Vagina (tissue), 2 donors: ENCODE measurements around the gene RAB8B.

ENCODE experiments used
- POLR2A ChIP-seq, 2 donors: fragments of 450-650 bp; IDR thresholded peaks; one replicate each; pipeline ENCODE4 v1.6.1; 2017; ENCODE audit warnings: antibody characterized with exemption in 2 of 2, mild to moderate bottlenecking in 2 of 2, moderate library complexity in 2 of 2
- POLR2AphosphoS5 ChIP-seq, 2 donors: sonication (generic); formaldehyde crosslinking; IDR thresholded peaks; one replicate each; pipeline ENCODE4 v1.9.0; 2017; ENCODE audit warnings: antibody characterized with exemption in 2 of 2, mild to moderate bottlenecking in 2 of 2, low read depth in 1 of 2; ENCODE audit not compliant: insufficient read depth in 1 of 2

GRCh38 chr15:63240109-63240508 lies 50.7 kb downstream of the RAB8B start:
- TF ChIP-seq POLR2AphosphoS5 (IDR thresholded peaks at IDR 0.05; ENCODE audit: insufficient read depth in 1 of 2, low read depth in 1 of 2) = no peak
- no peak for TF ChIP-seq POLR2A (IDR thresholded peaks at IDR 0.05)
